H1 (cell line): ENCODE data around the gene CFAP221. TPM values are rescaled to one million over a fixed set of nuclear protein-coding genes. Genes with fewer than 3 reads are reported as not detected.

ENCODE experiments used
- CTCF ChIA-PET: fragments of 300-600 bp; sonication (Branson Sonifier 250); formaldehyde crosslinking; loops from one replicate; lab custom pipeline; 2021; ENCODE audit not compliant: partially characterized antibody; lab: Charles Lee
- POLR2A ChIA-PET: fragments of 300-600 bp; sonication (Branson Sonifier 250); formaldehyde crosslinking; loops from one replicate; lab custom pipeline; 2021; ENCODE audit warnings: inconsistent platforms; ENCODE audit not compliant: partially characterized antibody; lab: Charles Lee
- DNase-seq, 2 experiments: peaks; one replicate each; pipeline versions ENCODE4 v3.0.0 to v3.0.0-alpha.2; 2010 to 2022; ENCODE audit warnings: low spot score in 2 of 2, low read depth in 1 of 2, mixed read lengths in 1 of 2
- FAIRE-seq: peaks from 2 replicates; lab custom pipeline; 2011; peaks lifted over from hg19 to GRCh38; lab: Jason Lieb, UNC
- H2AFZ ChIP-seq: 2 replicates; pipeline ENCODE4 v1.8.1; 2012; ENCODE audit warnings: low read length, inconsistent platforms
- H2AK5ac ChIP-seq: 2 replicates; pipeline ENCODE4 v1.6.1; 2013; ENCODE audit warnings: low read depth, low read length
- H2BK120ac ChIP-seq: replicated peaks from 2 replicates; pipeline ENCODE3; 2013; ENCODE audit warnings: low read depth, low read length, inconsistent platforms
- H2BK12ac ChIP-seq: 2 replicates; pipeline ENCODE4 v1.6.1; 2013; ENCODE audit warnings: low read depth, low read length
- H2BK15ac ChIP-seq: 2 replicates; pipeline ENCODE4 v1.6.1; 2013; ENCODE audit warnings: low read length
- H2BK20ac ChIP-seq: 2 replicates; pipeline ENCODE4 v1.6.1; 2013; ENCODE audit warnings: low read length
- H2BK5ac ChIP-seq: 2 replicates; pipeline ENCODE4 v1.6.1; 2013; ENCODE audit warnings: low read depth, low read length
- H3K14ac ChIP-seq: 2 replicates; pipeline ENCODE4 v1.6.1; 2013; ENCODE audit warnings: inconsistent platforms; ENCODE audit not compliant: insufficient read length
- H3K18ac ChIP-seq: 2 replicates; pipeline ENCODE4 v1.6.1; 2013; ENCODE audit warnings: low read length; ENCODE audit errors: extremely low read depth
- H3K23ac ChIP-seq: 2 replicates; pipeline ENCODE4 v1.6.1; 2013; ENCODE audit warnings: inconsistent platforms; ENCODE audit not compliant: insufficient read length
- H3K23me2 ChIP-seq: 2 replicates; pipeline ENCODE4 v1.6.1; 2013; ENCODE audit warnings: low read depth, low read length
- H3K27ac ChIP-seq: 2 replicates; pipeline ENCODE4 v1.6.1; 2011; ENCODE audit warnings: low read depth, low read length, inconsistent platforms
- H3K27me3 ChIP-seq, 4 experiments: replicated peaks in 1 of 4; 1 replicate in 1 of 4; 2 replicates in 3 of 4; pipeline versions ENCODE4 v1.6.1 to v1.8.1; 2011 to 2013; ENCODE audit warnings: low read length in 3 of 4, mild to moderate bottlenecking in 3 of 4, inconsistent platforms in 2 of 4, mixed read lengths in 2 of 4, moderate library complexity in 1 of 4; ENCODE audit not compliant: control insufficient read depth in 3 of 4, insufficient read depth in 3 of 4; ENCODE audit errors: extremely low read depth in 1 of 4
- H3K36me3 ChIP-seq, 4 experiments: 2 replicates each; pipeline versions ENCODE4 v1.6.1 to v1.8.1; 2011 to 2013; ENCODE audit warnings: mild to moderate bottlenecking in 4 of 4, low read length in 3 of 4, moderate library complexity in 2 of 4, control low read depth in 1 of 4, inconsistent platforms in 1 of 4; ENCODE audit not compliant: insufficient read depth in 4 of 4, control insufficient read depth in 2 of 4
- H3K4ac ChIP-seq: replicated peaks from 2 replicates; pipeline ENCODE3; 2013; ENCODE audit warnings: low read length, low read depth, mixed read lengths, inconsistent platforms; ENCODE audit not compliant: insufficient read length
- H3K4me1 ChIP-seq, 4 experiments: replicated peaks in 1 of 4; 1 replicate in 1 of 4; 2 replicates in 3 of 4; pipeline versions ENCODE4 v1.6.1 to v1.8.1; 2011 to 2013; ENCODE audit warnings: low read length in 3 of 4, inconsistent platforms in 2 of 4, mixed read lengths in 1 of 4; ENCODE audit not compliant: insufficient read depth in 4 of 4, control insufficient read depth in 3 of 4
- H3K4me2 ChIP-seq, 2 experiments: 2 replicates each; pipeline versions ENCODE4 v1.6.1 to v1.8.1; 2011 to 2013; ENCODE audit warnings: low read depth in 2 of 2, low read length in 2 of 2, control low read depth in 1 of 2, inconsistent platforms in 1 of 2, mild to moderate bottlenecking in 1 of 2; ENCODE audit not compliant: insufficient read depth in 1 of 2
- H3K4me3 ChIP-seq, 4 experiments: fragments of 200-600, 300-600 bp in 1 of 4; sonication (generic), shearing (Covaris generic), sonication (Bioruptor Twin) in 1 of 4; 2 replicates each; pipeline versions ENCODE4 v1.5.1 to v1.8.1; 2011 to 2016; ENCODE audit warnings: low read length in 4 of 4, low read depth in 3 of 4, control low read depth in 2 of 4, inconsistent platforms in 2 of 4, mild to moderate bottlenecking in 2 of 4, mixed read lengths in 1 of 4, moderate library complexity in 1 of 4; ENCODE audit not compliant: insufficient read depth in 2 of 4; ENCODE audit errors: extremely low read depth in 1 of 4
- H3K56ac ChIP-seq: replicated peaks from 2 replicates; pipeline ENCODE3; 2013; ENCODE audit warnings: low read depth, mild to moderate bottlenecking, mixed read lengths, low read length, inconsistent platforms; ENCODE audit not compliant: insufficient read length
- H3K79me1 ChIP-seq: 2 replicates; pipeline ENCODE4 v1.6.1; 2013; ENCODE audit warnings: low read depth, low read length, control low read depth
- H3K79me2 ChIP-seq, 2 experiments: 2 replicates each; pipeline versions ENCODE4 v1.6.1 to v1.8.1; 2012 to 2013; ENCODE audit warnings: low read length in 2 of 2, mild to moderate bottlenecking in 2 of 2, inconsistent platforms in 1 of 2; ENCODE audit not compliant: insufficient read depth in 2 of 2, control insufficient read depth in 1 of 2
- H3K9ac ChIP-seq, 4 experiments: replicated peaks in 1 of 4; 1 replicate in 1 of 4; 2 replicates in 3 of 4; pipeline versions ENCODE4 v1.6.1 to v1.8.1; 2011 to 2013; ENCODE audit warnings: low read depth in 3 of 4, low read length in 3 of 4, control low read depth in 2 of 4, mild to moderate bottlenecking in 2 of 4, moderate library complexity in 2 of 4, inconsistent platforms in 1 of 4; ENCODE audit errors: extremely low read depth in 1 of 4
- H3K9me3 ChIP-seq, 2 experiments: 2 replicates each; pipeline versions ENCODE4 v1.6.1 to v1.8.1; 2012 to 2013; ENCODE audit warnings: mild to moderate bottlenecking in 2 of 2, moderate library complexity in 2 of 2, control low read depth in 1 of 2, inconsistent platforms in 1 of 2, low read depth in 1 of 2, low read length in 1 of 2, mixed read lengths in 1 of 2; ENCODE audit not compliant: insufficient read depth in 2 of 2
- H4K20me1 ChIP-seq, 2 experiments: replicated peaks in 1 of 2; 2 replicates each; pipeline versions ENCODE3 to v1.8.1; 2011 to 2013; ENCODE audit warnings: inconsistent platforms in 2 of 2, low read length in 2 of 2, mild to moderate bottlenecking in 1 of 2; ENCODE audit not compliant: insufficient read depth in 2 of 2, control insufficient read depth in 1 of 2
- H4K5ac ChIP-seq: 2 replicates; pipeline ENCODE4 v1.6.1; 2013; ENCODE audit warnings: low read length, low read depth, mixed read lengths, inconsistent platforms; ENCODE audit not compliant: insufficient read length
- H4K8ac ChIP-seq: 2 replicates; pipeline ENCODE4 v1.8.0; 2013; ENCODE audit warnings: mild to moderate bottlenecking, moderate library complexity, low read length, inconsistent platforms; ENCODE audit not compliant: insufficient read depth; ENCODE audit errors: extremely low read depth
- H4K91ac ChIP-seq: replicated peaks from 2 replicates; pipeline ENCODE3; 2013; ENCODE audit warnings: low read length, mixed read lengths, inconsistent platforms; ENCODE audit not compliant: insufficient read length
- CBX8 ChIP-seq: fragments of 300-800, 300-1000 bp; sonication (generic); IDR thresholded peaks from 2 replicates; pipeline ENCODE4 v1.7.1; 2016; ENCODE audit warnings: low read depth, low read length, borderline replicate concordance
- KDM1A ChIP-seq: fragments of 200-600, 300-600 bp; sonication (generic); IDR thresholded peaks from 2 replicates; pipeline ENCODE4 v1.7.1; 2016; ENCODE audit warnings: mild to moderate bottlenecking, low read length, borderline replicate concordance
- KDM4A ChIP-seq: IDR thresholded peaks from one replicate; pipeline ENCODE4 v1.7.1; 2012; ENCODE audit warnings: low read depth, mild to moderate bottlenecking, moderate library complexity, low read length, inconsistent platforms; ENCODE audit not compliant: severe bottlenecking
- RFX5 ChIP-seq: IDR thresholded peaks from 2 replicates; pipeline ENCODE4 v1.6.1; 2011; ENCODE audit warnings: low read depth, low read length, improper control_type of control experiment, borderline replicate concordance
- SP4 ChIP-seq: IDR thresholded peaks from 2 replicates; pipeline ENCODE4 v1.6.1; 2012; ENCODE audit warnings: low read length, inconsistent platforms
- TAF1 ChIP-seq: IDR thresholded peaks from 2 replicates; pipeline ENCODE4 v1.6.1; 2011; ENCODE audit warnings: mild to moderate bottlenecking, low read depth, low read length
- YY1 ChIP-seq: IDR thresholded peaks from 2 replicates; pipeline ENCODE4 v1.6.1; 2011; ENCODE audit warnings: low read depth, mild to moderate bottlenecking, low read length
- WGBS, 2 experiments: shearing (Covaris generic) in 1 of 2; methylation state at CpG; one replicate each; pipeline versions ENCODE4 v1.1.6 to v1.1.7; 2013 to 2015; ENCODE audit warnings: low lambda C conversion rate in 2 of 2, mixed read lengths in 2 of 2, inconsistent platforms in 1 of 2, low coverage in 1 of 2, missing lambda C conversion rate in 1 of 2; ENCODE audit not compliant: insufficient replicate concordance in 2 of 2, insufficient coverage in 1 of 2, insufficient read length in 1 of 2; ENCODE audit errors: extremely low coverage in 1 of 2, missing lambda C conversion rate in 1 of 2; 5-methylcytosine and 5-hydroxymethylcytosine counted together
- polyA plus RNA-seq, 7 experiments: library from polyadenylated mRNA; depleted of rRNA in 3 of 7; stranded (reverse) in 5 of 7; unstranded in 2 of 7; fragments of >200 nt in 5 of 7; fragments of 200-250 nt in 2 of 7; gene quantifications; 1 replicate in 5 of 7; 2 replicates in 1 of 7; 4 replicates in 1 of 7; pipeline versions ENCODE4 v1.2.1 to v1.2.3, GENCODE V29; 2011 to 2013; ENCODE audit warnings: missing spikeins in 2 of 7, mixed read lengths in 2 of 7
- total RNA-seq: library from RNA; stranded (reverse); fragmentation: NEBNext Ultra II Directional; extraction: Animal tissue kit (Norgen Biotek cat#: 25700); gene quantifications from 2 replicates; pipeline ENCODE4 v1.2.1, GENCODE V29; 2021
- TF ChIP-seq, protein P1 (sequence below): IDR thresholded peaks from 2 replicates; pipeline ENCODE4 v1.6.1; 2011; ENCODE audit warnings: low read length, improper control_type of control experiment
- TF ChIP-seq, protein P2 (sequence below): IDR thresholded peaks from 2 replicates; pipeline ENCODE4 v1.6.1; 2012; ENCODE audit warnings: low read length, inconsistent platforms

Gene CFAP221
- total and polyA plus RNA-seq, 2 of the 8 experiments (the other 6 are each of a cell fraction or from before 2014, with no cell fraction given): 0.14 to 0.71 TPM

DNA sequence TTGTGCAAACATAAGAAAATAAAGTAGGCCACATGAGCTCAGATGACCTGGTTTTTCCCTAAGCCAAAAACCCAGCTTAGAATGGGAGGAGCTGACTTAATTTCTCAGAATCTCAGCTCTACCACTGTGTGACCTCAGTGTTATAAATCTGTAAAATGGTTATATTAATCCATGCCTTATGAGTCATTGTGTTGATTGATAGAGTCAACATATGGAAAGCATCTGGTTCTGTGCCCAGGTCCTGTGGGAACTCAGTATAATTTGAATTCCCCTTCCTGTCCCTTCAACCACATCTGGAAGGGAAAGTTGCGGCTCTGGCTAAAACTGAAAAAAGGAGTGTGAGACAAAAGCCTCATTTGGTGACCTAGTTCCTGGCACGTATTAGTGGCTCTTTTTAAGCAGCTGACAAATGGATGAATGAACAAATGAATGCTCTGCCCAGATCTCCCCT lies 160.4 kb downstream of the CFAP221 start:
- Histone ChIP-seq H3K56ac (no peak overlapping the region), H2BK5ac (no peak overlapping the region), H3K27me3 (no peaks in the 10 kb centered on the region), H3K4ac (no peak overlapping the region), H3K9ac (no peak overlapping the region), H3K79me2 (no peaks in the 10 kb centered on the region), H3K23ac (no peak overlapping the region), H2BK20ac (no peak overlapping the region), H3K36me3 (no peaks in the 10 kb centered on the region), H3K18ac (no peak overlapping the region), H3K23me2 (peaks cover 2% of the 10 kb centered on the region; the same call in 1 of the 2 replicates), H4K20me1 (no peaks in the 10 kb centered on the region), H3K27ac (no peak overlapping the region), H3K9me3 (peaks cover 5% of the 10 kb centered on the region in 2 experiments), H3K4me2 (no peak overlapping the region), H3K79me1 (no peaks in the 10 kb centered on the region), H2BK12ac (no peak overlapping the region), H3K4me3 (no peak overlapping the region), H4K5ac (no peak overlapping the region), H3K14ac (no peak overlapping the region), H2AFZ (no peak overlapping the region), H4K91ac (no peak overlapping the region), H2BK120ac (no peak overlapping the region), H4K8ac (no peak overlapping the region), H2AK5ac (no peak overlapping the region), H3K4me1 (peaks cover 12 to 24% (median 17%) of the 10 kb centered on the region in 4 experiments; a peak in 6 of 7 replicates), H2BK15ac (no peak overlapping the region)
- ChIA-PET POLR2A (interaction anchor here (0.7 to 1.6 kb wide), 4 partner anchors 16 to 535 kb away, joined by 3 to 4 read pairs (median 4); partner anchors contain the start of gene PTPN4), CTCF (interaction anchor here (0.6 to 2.5 kb wide), 10 partner anchors 8 to 606 kb away, joined by 3 to 11 read pairs (median 4); no protein-coding TSS in a partner anchor)
- TF ChIP-seq YY1: no peak
- TF ChIP-seq CBX8: no peak
- TF ChIP-seq RFX5: no peak
- TF ChIP-seq, protein P1, sequence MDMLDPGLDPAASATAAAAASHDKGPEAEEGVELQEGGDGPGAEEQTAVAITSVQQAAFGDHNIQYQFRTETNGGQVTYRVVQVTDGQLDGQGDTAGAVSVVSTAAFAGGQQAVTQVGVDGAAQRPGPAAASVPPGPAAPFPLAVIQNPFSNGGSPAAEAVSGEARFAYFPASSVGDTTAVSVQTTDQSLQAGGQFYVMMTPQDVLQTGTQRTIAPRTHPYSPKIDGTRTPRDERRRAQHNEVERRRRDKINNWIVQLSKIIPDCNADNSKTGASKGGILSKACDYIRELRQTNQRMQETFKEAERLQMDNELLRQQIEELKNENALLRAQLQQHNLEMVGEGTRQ: no peak
- no peak for TF ChIP-seq SP4
- TF ChIP-seq TAF1: no peak
- TF ChIP-seq KDM4A: no peak
- TF ChIP-seq, protein P2, sequence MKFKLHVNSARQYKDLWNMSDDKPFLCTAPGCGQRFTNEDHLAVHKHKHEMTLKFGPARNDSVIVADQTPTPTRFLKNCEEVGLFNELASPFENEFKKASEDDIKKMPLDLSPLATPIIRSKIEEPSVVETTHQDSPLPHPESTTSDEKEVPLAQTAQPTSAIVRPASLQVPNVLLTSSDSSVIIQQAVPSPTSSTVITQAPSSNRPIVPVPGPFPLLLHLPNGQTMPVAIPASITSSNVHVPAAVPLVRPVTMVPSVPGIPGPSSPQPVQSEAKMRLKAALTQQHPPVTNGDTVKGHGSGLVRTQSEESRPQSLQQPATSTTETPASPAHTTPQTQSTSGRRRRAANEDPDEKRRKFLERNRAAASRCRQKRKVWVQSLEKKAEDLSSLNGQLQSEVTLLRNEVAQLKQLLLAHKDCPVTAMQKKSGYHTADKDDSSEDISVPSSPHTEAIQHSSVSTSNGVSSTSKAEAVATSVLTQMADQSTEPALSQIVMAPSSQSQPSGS: no peak
- TF ChIP-seq KDM1A: no peak
- WGBS, 2 experiments: 94% methylated on average over 2 of the region's 2 CpGs; no CpG with 5 or more reads in 1 of the 2 experiments
- FAIRE-seq (no peak), DNase-seq (no peak)
